Panc1 (cell line): ENCODE data around the gene FBXW8. TPM values are rescaled to one million over a fixed set of nuclear protein-coding genes. Genes with fewer than 3 reads are reported as not detected.

ENCODE experiments used
- ATAC-seq: fragments of 200-7000 bp; cut with Tn5 transposase; 2 replicates; pipeline ENCODE4 v1.9.1; 2020; ENCODE audit warnings: mild to moderate bottlenecking, moderate library complexity
- BruUV-seq: library from RNA; stranded (reverse); fragments of 400-500 nt; replicated peaks from 2 replicates; lab custom pipeline; 2021; lab: Mats Ljungman, UMichigan
- CTCF ChIA-PET: fragments of 300-600 bp; sonication (Branson Sonifier 250); formaldehyde crosslinking; loops from one replicate; lab custom pipeline; 2022; ENCODE audit warnings: antibody characterized with exemption; lab: Charles Lee
- POLR2A ChIA-PET: fragments of 300-600 bp; sonication (Branson Sonifier 250); formaldehyde crosslinking; loops from one replicate; lab custom pipeline; 2022; ENCODE audit warnings: antibody characterized with exemption; lab: Charles Lee
- DNase-seq: peaks from one replicate; pipeline ENCODE4 v3.0.0-alpha.2; 2010; ENCODE audit warnings: low read depth, low spot score
- H3K27ac ChIP-seq: 2 replicates; pipeline ENCODE4 v1.5.1; 2011; ENCODE audit warnings: mild to moderate bottlenecking, low read length, inconsistent platforms
- H3K27me3 ChIP-seq: fragments of 200-500 bp; sonication (Bioruptor generic); 2 replicates; pipeline ENCODE4 v1.6.0; 2014; ENCODE audit warnings: low read length, inconsistent platforms; ENCODE audit not compliant: control insufficient read depth, insufficient read depth
- H3K36me3 ChIP-seq: fragments of 200-500 bp; sonication (Bioruptor generic); 2 replicates; pipeline ENCODE4 v1.5.1; 2014; ENCODE audit warnings: inconsistent platforms, mild to moderate bottlenecking, low read length, moderate library complexity; ENCODE audit not compliant: control insufficient read depth, insufficient read depth
- H3K4me1 ChIP-seq: 2 replicates; pipeline ENCODE4 v1.5.1; 2011; ENCODE audit warnings: inconsistent platforms, mild to moderate bottlenecking, low read length, moderate library complexity; ENCODE audit not compliant: control insufficient read depth, insufficient read depth
- H3K4me3 ChIP-seq, 2 experiments: 2 replicates each; pipeline ENCODE4 v1.5.1; 2011 to 2012; ENCODE audit warnings: low read depth in 2 of 2, low read length in 2 of 2, mild to moderate bottlenecking in 2 of 2, inconsistent platforms in 1 of 2, moderate library complexity in 1 of 2
- H3K9me3 ChIP-seq: fragments of 200-500 bp; sonication (Bioruptor generic); 2 replicates; pipeline ENCODE4 v1.5.1; 2014; ENCODE audit warnings: low read depth, mild to moderate bottlenecking, inconsistent platforms, low read length, moderate library complexity; ENCODE audit not compliant: control insufficient read depth, insufficient read depth
- CTCF ChIP-seq: fragments of 450-650 bp; IDR thresholded peaks from 2 replicates; pipeline ENCODE4 v1.5.1; 2017; ENCODE audit warnings: mild to moderate bottlenecking
- POLR2AphosphoS5 ChIP-seq: IDR thresholded peaks from 2 replicates; pipeline ENCODE4 v1.6.1; 2012; ENCODE audit warnings: mild to moderate bottlenecking, low read depth, low read length, moderate library complexity
- REST ChIP-seq, 2 experiments: IDR thresholded peaks; 2 replicates each; pipeline ENCODE4 v1.6.1; 2011 to 2012; ENCODE audit warnings: low read depth in 2 of 2, control low read depth in 1 of 2, low read length in 1 of 2, mild to moderate bottlenecking in 1 of 2, moderate library complexity in 1 of 2; ENCODE audit not compliant: insufficient read depth in 1 of 2
- SIN3A ChIP-seq: IDR thresholded peaks from 2 replicates; pipeline ENCODE4 v1.6.1; 2012; ENCODE audit warnings: low read depth, mild to moderate bottlenecking, low read length, moderate library complexity, borderline replicate concordance; ENCODE audit not compliant: insufficient read depth
- TCF7L2 ChIP-seq: IDR thresholded peaks from 2 replicates; pipeline ENCODE4 v1.6.1; 2011; ENCODE audit warnings: mild to moderate bottlenecking, low read depth, low read length, inconsistent platforms
- in situ Hi-C: cut with HindIII; loops from 2 replicates; pipeline ENCODE4 v1.10.0; 2016; ENCODE audit warnings: low sequenced_read_pairs, low pct_unique_long_range_greater_than_20kb
- intact Hi-C: fragments of 100-400 bp; cut with micrococcal nuclease; formaldehyde crosslinking; loops from one replicate; pipeline ENCODE4 v1.10.0; 2022; ENCODE audit not compliant: unreplicated experiment
- total RNA-seq: library from RNA; stranded (reverse); gene quantifications from one replicate; pipeline ENCODE4 v1.2.1, GENCODE V29; 2021; ENCODE audit not compliant: unreplicated experiment

The FBXW8 gene
- total RNA-seq, 1 experiment from 2014 or later = 18.0 TPM

- BruUV-seq = no TSS peak
- DNase-seq (no peak), ATAC-seq (no peak)
- POLR2A ChIA-PET = no interaction called here
- Histone ChIP-seq H3K36me3 (no peaks in the 10 kb centered on the region), H3K27ac (no peak overlapping the region), H3K27me3 (peaks cover 15% of the 10 kb centered on the region), H3K4me1 (peaks cover 13% of the 10 kb centered on the region), H3K9me3 (no peaks in the 10 kb centered on the region), H3K4me3 (no peak overlapping the region)
- CTCF ChIA-PET = interaction anchor here (0.7 kb wide), 1 partner anchor 14 kb away, joined by 3 read pairs; no protein-coding TSS in a partner anchor
- TF ChIP-seq SIN3A (no peak), POLR2AphosphoS5 (no peak), TCF7L2 (no peak), CTCF (no peak), REST (IDR thresholded peaks at IDR 0.05; ENCODE audit: insufficient read depth in 1 of 2, low read depth in 2 of 2, low read length in 1 of 2) (no peak)
- in situ Hi-C loops (no loop called here), intact Hi-C loops (loop anchor here (10.0 kb wide), 1 partner anchor 151 kb away; the partner anchor contains the start of genes RNFT2 and SPRING1)
Measured at GRCh38 chr12:116885491-116885890, 25.3 kb upstream of the FBXW8 start.

- DNase-seq = no peak
- ChIA-PET CTCF (no interaction called here), POLR2A (no interaction called here)
- peaks cover 6% of the 10 kb centered on the region for H3K27me3 ChIP-seq
- no peak for ATAC-seq
- no peak overlapping the region for H3K4me3 ChIP-seq
- no peak for TF ChIP-seq SIN3A
- no peak for TF ChIP-seq CTCF
- no peak for TF ChIP-seq REST (IDR thresholded peaks at IDR 0.05; ENCODE audit: insufficient read depth in 1 of 2, low read depth in 2 of 2, low read length in 1 of 2)
- no peak for TF ChIP-seq POLR2AphosphoS5
- no peak for TF ChIP-seq TCF7L2
- H3K36me3 ChIP-seq = no peaks in the 10 kb centered on the region
- in situ Hi-C loops (no loop called here), intact Hi-C loops (loop anchor here (10.0 kb wide), 1 partner anchor 152 kb away; the partner anchor contains the start of genes RNFT2 and SPRING1)
- H3K27ac ChIP-seq = no peak overlapping the region
- BruUV-seq = no TSS peak
- H3K9me3 ChIP-seq = no peaks in the 10 kb centered on the region
- peaks cover 5% of the 10 kb centered on the region for H3K4me1 ChIP-seq
Measured at GRCh38 chr12:116887244-116887643, 23.5 kb upstream of the FBXW8 start.
